GM23338 (cell line): Measurements from ENCODE around the gene TTC39A. TPM values are rescaled to one million over a fixed set of nuclear protein-coding genes. Genes with fewer than 3 reads are reported as not detected.
A peak's percentile ranks its signal among the peaks of the same experiment; 100 is the strongest.

Source experiments
- ATAC-seq: fragments of 200-7000 bp; cut with Tn5 transposase; 3 replicates; pipeline ENCODE4 v1.9.1; 2020
- DNase-seq: peaks from one replicate; pipeline ENCODE4 v3.0.0-alpha.2; 2015; ENCODE audit warnings: low spot score
- H2AFZ ChIP-seq: fragments of 200-600 bp; sonication (generic); 2 replicates; pipeline ENCODE4 v1.8.0; 2016; ENCODE audit warnings: antibody characterized with exemption, mild to moderate bottlenecking, moderate library complexity
- H3F3A ChIP-seq: fragments of 200-600 bp; sonication (generic); replicated peaks from 2 replicates; pipeline ENCODE4 v1.8.0; 2017; ENCODE audit warnings: antibody characterized with exemption, mixed run types, low read depth
- H3K27ac ChIP-seq: fragments of 200-600 bp; sonication (generic); 2 replicates; pipeline ENCODE4 v1.6.1; 2016; ENCODE audit warnings: low read depth
- H3K27me3 ChIP-seq: fragments of 200-600 bp; sonication (generic); 2 replicates; pipeline ENCODE4 v1.8.0; 2016; ENCODE audit warnings: mild to moderate bottlenecking, mixed run types, moderate library complexity; ENCODE audit not compliant: insufficient read depth
- H3K36me3 ChIP-seq: fragments of 200-600 bp; sonication (generic); 2 replicates; pipeline ENCODE4 v1.8.0; 2016; ENCODE audit warnings: mild to moderate bottlenecking; ENCODE audit not compliant: insufficient read depth
- H3K4me1 ChIP-seq: fragments of 200-600 bp; sonication (generic); 2 replicates; pipeline ENCODE4 v1.8.0; 2016; ENCODE audit warnings: mild to moderate bottlenecking, moderate library complexity; ENCODE audit not compliant: insufficient read depth
- H3K4me2 ChIP-seq: fragments of 200-600 bp; sonication (generic); 2 replicates; pipeline ENCODE4 v1.7.1; 2017; ENCODE audit warnings: mixed run types
- H3K4me3 ChIP-seq: fragments of 200-600 bp; sonication (generic); 2 replicates; pipeline ENCODE4 v1.6.1; 2016; ENCODE audit warnings: mixed run types
- H3K79me2 ChIP-seq: fragments of 200-600 bp; sonication (generic); replicated peaks from 2 replicates; pipeline ENCODE4 v1.8.0; 2017; ENCODE audit warnings: mild to moderate bottlenecking; ENCODE audit not compliant: insufficient read depth
- H3K9me2 ChIP-seq: fragments of 200-600 bp; sonication (generic); 2 replicates; pipeline ENCODE4 v1.8.0; 2017; ENCODE audit not compliant: insufficient read depth
- H4K20me1 ChIP-seq: fragments of 200-600 bp; sonication (generic); replicated peaks from 2 replicates; pipeline ENCODE4 v1.8.0; 2017; ENCODE audit warnings: mild to moderate bottlenecking; ENCODE audit not compliant: insufficient read depth
- H3K27ac Mint-ChIP-seq: 2 replicates; pipeline ENCODE4 v1.8.0; 2020; ENCODE audit warnings: inconsistent platforms, mild to moderate bottlenecking, moderate library complexity, mixed read lengths
- H3K27me3 Mint-ChIP-seq: 3 replicates; pipeline ENCODE4 v1.8.0; 2022; ENCODE audit warnings: low read depth, mild to moderate bottlenecking, moderate library complexity, mixed read lengths, inconsistent platforms; ENCODE audit not compliant: insufficient read depth, poor library complexity
- H3K36me3 Mint-ChIP-seq: 3 replicates; pipeline ENCODE4 v1.8.0; 2021; ENCODE audit warnings: low read depth, mild to moderate bottlenecking, inconsistent platforms, moderate library complexity, mixed read lengths
- H3K4me1 Mint-ChIP-seq: 3 replicates; pipeline ENCODE4 v1.8.0; 2020; ENCODE audit warnings: mild to moderate bottlenecking, inconsistent platforms, mixed read lengths
- H3K4me3 Mint-ChIP-seq: 3 replicates; pipeline ENCODE4 v1.8.0; 2021; ENCODE audit warnings: moderate library complexity, mild to moderate bottlenecking, inconsistent platforms, mixed read lengths
- H3K9me3 Mint-ChIP-seq: 3 replicates; pipeline ENCODE4 v1.8.0; 2020; ENCODE audit warnings: moderate library complexity, mild to moderate bottlenecking, inconsistent platforms, mixed read lengths
- CREB1 ChIP-seq: fragments of 250-450 bp; sonication (Bioruptor Pico); IDR thresholded peaks from 2 replicates; pipeline ENCODE4 v1.5.0; 2020; ENCODE audit warnings: low read depth, mild to moderate bottlenecking, moderate library complexity
- EZH2 ChIP-seq: fragments of 200-600 bp; sonication (generic); IDR thresholded peaks from one replicate; pipeline ENCODE4 v1.8.0; 2017; ENCODE audit warnings: antibody characterized with exemption, mild to moderate bottlenecking, low read depth; ENCODE audit not compliant: unreplicated experiment
- EZH2phosphoT487 ChIP-seq: fragments of 200-600 bp; sonication (generic); IDR thresholded peaks from one replicate; pipeline ENCODE4 v1.8.1; 2018; ENCODE audit warnings: antibody characterized with exemption; ENCODE audit not compliant: unreplicated experiment
- JUNB ChIP-seq: IDR thresholded peaks from one replicate; pipeline ENCODE4 v1.6.1; 2016; ENCODE audit warnings: antibody characterized with exemption; ENCODE audit not compliant: unreplicated experiment
- NANOG ChIP-seq: IDR thresholded peaks from 2 replicates; pipeline ENCODE4 v1.6.1; 2016; ENCODE audit warnings: antibody characterized with exemption, borderline replicate concordance
- POLR2AphosphoS5 ChIP-seq: IDR thresholded peaks from 2 replicates; pipeline ENCODE4 v1.6.1; 2016; ENCODE audit warnings: antibody characterized with exemption, low read depth
- STAT1 ChIP-seq: IDR thresholded peaks from one replicate; pipeline ENCODE4 v1.6.1; 2016; ENCODE audit warnings: antibody characterized with exemption; ENCODE audit not compliant: unreplicated experiment
- ZNF114 ChIP-seq: fragments of 250-450 bp; sonication (Bioruptor Pico); IDR thresholded peaks from 2 replicates; pipeline ENCODE4 v1.5.0; 2020; ENCODE audit warnings: mild to moderate bottlenecking, moderate library complexity
- ZNF331 ChIP-seq: fragments of 250-450 bp; sonication (Bioruptor Pico); IDR thresholded peaks from 2 replicates; pipeline ENCODE4 v1.5.0; 2020; ENCODE audit warnings: low read depth, mild to moderate bottlenecking, moderate library complexity
- polyA plus RNA-seq: library from polyadenylated mRNA; unstranded; fragments of >200 nt; fragmentation: Nextera tagmentation; extraction: Ambion mirVana; gene quantifications from 2 replicates; pipeline ENCODE4 v1.2.1, GENCODE V29; 2016
- total RNA-seq: library from RNA; depleted of rRNA; stranded (reverse); fragments of >200 nt; shearing (Covaris generic); gene quantifications from 2 replicates; pipeline ENCODE4 v1.2.3, GENCODE V29; 2014
- TF ChIP-seq, protein P1 (sequence below), 2 experiments: fragments of 200-600 bp in 1 of 2; sonication (generic) in 1 of 2; conservative IDR thresholded peaks; 2 replicates each; pipeline versions ENCODE4 v1.5.1 to v1.6.1; 2016 to 2017; ENCODE audit warnings: antibody characterized with exemption in 2 of 2, low read depth in 2 of 2, mild to moderate bottlenecking in 2 of 2, moderate library complexity in 1 of 2
- TF ChIP-seq, protein P2 (sequence below): IDR thresholded peaks from 2 replicates; pipeline ENCODE4 v1.6.1; 2016; ENCODE audit warnings: antibody characterized with exemption
- TF ChIP-seq, protein P3 (sequence below): IDR thresholded peaks from one replicate; pipeline ENCODE4 v1.6.1; 2018; ENCODE audit warnings: antibody characterized with exemption; ENCODE audit not compliant: unreplicated experiment
- TF ChIP-seq, protein P4 (sequence below): fragments of 250-450 bp; sonication (Bioruptor Pico); IDR thresholded peaks from 2 replicates; pipeline ENCODE4 v1.5.0; 2020; ENCODE audit warnings: mild to moderate bottlenecking, moderate library complexity

TTC39A gene
- total and polyA plus RNA-seq, 2 experiments from 2014 or later, result 2.3 to 7.1 TPM

DNA sequence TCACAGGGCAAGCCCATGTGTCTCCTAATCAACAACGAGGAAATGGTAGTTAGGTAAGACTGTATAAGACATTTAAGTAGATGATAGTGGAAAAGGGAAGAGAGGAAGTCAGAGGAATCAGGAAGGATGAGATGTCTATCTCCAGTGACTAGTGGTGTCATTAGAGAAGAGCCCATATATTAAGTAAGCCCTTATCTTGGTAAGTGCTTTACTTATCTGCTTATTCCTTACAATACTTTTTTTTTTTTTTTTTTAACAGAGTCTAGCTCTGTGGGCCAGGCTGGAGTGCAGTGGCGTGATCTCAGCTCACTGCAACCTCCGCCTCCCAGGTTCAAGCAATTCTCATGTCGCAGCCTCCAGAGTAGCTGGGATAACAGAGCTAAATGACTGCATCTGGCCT is 64.7 kb downstream of the TTC39A start:
- Histone ChIP-seq H3K27ac (no peak overlapping the region), H3K4me2 (peak overlapping the region; percentile 52), H3K79me2 (peaks cover 67% of the 10 kb centered on the region), H2AFZ (no peak overlapping the region), H3K36me3 (no peaks in the 10 kb centered on the region), H3K4me1 (peaks cover 14% of the 10 kb centered on the region), H3K27me3 (no peaks in the 10 kb centered on the region), H3K4me3 (no peak overlapping the region), H3K9me2 (no peaks in the 10 kb centered on the region), H3F3A (no peaks in the 10 kb centered on the region), H4K20me1 (peaks cover 20% of the 10 kb centered on the region)
- DNase-seq (no peak), ATAC-seq (no peak)
- Mint-ChIP-seq H3K27me3 (peaks cover 5% of the 10 kb centered on the region), H3K27ac (no peak overlapping the region), H3K4me3 (no peak overlapping the region), H3K9me3 (no peaks in the 10 kb centered on the region), H3K36me3 (peaks cover 1% of the 10 kb centered on the region; the same call in 2 of the 3 replicates), H3K4me1 (peaks cover 25% of the 10 kb centered on the region)
- no peak for TF ChIP-seq ZNF114 (CRISPR knock-in tag)
- no peak for TF ChIP-seq STAT1
- TF ChIP-seq, protein P1, sequence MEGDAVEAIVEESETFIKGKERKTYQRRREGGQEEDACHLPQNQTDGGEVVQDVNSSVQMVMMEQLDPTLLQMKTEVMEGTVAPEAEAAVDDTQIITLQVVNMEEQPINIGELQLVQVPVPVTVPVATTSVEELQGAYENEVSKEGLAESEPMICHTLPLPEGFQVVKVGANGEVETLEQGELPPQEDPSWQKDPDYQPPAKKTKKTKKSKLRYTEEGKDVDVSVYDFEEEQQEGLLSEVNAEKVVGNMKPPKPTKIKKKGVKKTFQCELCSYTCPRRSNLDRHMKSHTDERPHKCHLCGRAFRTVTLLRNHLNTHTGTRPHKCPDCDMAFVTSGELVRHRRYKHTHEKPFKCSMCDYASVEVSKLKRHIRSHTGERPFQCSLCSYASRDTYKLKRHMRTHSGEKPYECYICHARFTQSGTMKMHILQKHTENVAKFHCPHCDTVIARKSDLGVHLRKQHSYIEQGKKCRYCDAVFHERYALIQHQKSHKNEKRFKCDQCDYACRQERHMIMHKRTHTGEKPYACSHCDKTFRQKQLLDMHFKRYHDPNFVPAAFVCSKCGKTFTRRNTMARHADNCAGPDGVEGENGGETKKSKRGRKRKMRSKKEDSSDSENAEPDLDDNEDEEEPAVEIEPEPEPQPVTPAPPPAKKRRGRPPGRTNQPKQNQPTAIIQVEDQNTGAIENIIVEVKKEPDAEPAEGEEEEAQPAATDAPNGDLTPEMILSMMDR (conservative IDR thresholded peaks at IDR 0.05; ENCODE audit: low read depth in 2 of 2), result no peak
- TF ChIP-seq ZNF331 (CRISPR knock-in tag), result no peak
- no peak for TF ChIP-seq CREB1 (CRISPR knock-in tag)
- TF ChIP-seq, protein P2, sequence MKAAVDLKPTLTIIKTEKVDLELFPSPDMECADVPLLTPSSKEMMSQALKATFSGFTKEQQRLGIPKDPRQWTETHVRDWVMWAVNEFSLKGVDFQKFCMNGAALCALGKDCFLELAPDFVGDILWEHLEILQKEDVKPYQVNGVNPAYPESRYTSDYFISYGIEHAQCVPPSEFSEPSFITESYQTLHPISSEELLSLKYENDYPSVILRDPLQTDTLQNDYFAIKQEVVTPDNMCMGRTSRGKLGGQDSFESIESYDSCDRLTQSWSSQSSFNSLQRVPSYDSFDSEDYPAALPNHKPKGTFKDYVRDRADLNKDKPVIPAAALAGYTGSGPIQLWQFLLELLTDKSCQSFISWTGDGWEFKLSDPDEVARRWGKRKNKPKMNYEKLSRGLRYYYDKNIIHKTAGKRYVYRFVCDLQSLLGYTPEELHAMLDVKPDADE, result no peak
- no peak for TF ChIP-seq JUNB
- TF ChIP-seq, protein P3, sequence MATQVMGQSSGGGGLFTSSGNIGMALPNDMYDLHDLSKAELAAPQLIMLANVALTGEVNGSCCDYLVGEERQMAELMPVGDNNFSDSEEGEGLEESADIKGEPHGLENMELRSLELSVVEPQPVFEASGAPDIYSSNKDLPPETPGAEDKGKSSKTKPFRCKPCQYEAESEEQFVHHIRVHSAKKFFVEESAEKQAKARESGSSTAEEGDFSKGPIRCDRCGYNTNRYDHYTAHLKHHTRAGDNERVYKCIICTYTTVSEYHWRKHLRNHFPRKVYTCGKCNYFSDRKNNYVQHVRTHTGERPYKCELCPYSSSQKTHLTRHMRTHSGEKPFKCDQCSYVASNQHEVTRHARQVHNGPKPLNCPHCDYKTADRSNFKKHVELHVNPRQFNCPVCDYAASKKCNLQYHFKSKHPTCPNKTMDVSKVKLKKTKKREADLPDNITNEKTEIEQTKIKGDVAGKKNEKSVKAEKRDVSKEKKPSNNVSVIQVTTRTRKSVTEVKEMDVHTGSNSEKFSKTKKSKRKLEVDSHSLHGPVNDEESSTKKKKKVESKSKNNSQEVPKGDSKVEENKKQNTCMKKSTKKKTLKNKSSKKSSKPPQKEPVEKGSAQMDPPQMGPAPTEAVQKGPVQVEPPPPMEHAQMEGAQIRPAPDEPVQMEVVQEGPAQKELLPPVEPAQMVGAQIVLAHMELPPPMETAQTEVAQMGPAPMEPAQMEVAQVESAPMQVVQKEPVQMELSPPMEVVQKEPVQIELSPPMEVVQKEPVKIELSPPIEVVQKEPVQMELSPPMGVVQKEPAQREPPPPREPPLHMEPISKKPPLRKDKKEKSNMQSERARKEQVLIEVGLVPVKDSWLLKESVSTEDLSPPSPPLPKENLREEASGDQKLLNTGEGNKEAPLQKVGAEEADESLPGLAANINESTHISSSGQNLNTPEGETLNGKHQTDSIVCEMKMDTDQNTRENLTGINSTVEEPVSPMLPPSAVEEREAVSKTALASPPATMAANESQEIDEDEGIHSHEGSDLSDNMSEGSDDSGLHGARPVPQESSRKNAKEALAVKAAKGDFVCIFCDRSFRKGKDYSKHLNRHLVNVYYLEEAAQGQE, result no peak
- TF ChIP-seq POLR2AphosphoS5, result no peak
- TF ChIP-seq NANOG, result no peak
- no peak for TF ChIP-seq EZH2phosphoT487
- TF ChIP-seq, protein P4, sequence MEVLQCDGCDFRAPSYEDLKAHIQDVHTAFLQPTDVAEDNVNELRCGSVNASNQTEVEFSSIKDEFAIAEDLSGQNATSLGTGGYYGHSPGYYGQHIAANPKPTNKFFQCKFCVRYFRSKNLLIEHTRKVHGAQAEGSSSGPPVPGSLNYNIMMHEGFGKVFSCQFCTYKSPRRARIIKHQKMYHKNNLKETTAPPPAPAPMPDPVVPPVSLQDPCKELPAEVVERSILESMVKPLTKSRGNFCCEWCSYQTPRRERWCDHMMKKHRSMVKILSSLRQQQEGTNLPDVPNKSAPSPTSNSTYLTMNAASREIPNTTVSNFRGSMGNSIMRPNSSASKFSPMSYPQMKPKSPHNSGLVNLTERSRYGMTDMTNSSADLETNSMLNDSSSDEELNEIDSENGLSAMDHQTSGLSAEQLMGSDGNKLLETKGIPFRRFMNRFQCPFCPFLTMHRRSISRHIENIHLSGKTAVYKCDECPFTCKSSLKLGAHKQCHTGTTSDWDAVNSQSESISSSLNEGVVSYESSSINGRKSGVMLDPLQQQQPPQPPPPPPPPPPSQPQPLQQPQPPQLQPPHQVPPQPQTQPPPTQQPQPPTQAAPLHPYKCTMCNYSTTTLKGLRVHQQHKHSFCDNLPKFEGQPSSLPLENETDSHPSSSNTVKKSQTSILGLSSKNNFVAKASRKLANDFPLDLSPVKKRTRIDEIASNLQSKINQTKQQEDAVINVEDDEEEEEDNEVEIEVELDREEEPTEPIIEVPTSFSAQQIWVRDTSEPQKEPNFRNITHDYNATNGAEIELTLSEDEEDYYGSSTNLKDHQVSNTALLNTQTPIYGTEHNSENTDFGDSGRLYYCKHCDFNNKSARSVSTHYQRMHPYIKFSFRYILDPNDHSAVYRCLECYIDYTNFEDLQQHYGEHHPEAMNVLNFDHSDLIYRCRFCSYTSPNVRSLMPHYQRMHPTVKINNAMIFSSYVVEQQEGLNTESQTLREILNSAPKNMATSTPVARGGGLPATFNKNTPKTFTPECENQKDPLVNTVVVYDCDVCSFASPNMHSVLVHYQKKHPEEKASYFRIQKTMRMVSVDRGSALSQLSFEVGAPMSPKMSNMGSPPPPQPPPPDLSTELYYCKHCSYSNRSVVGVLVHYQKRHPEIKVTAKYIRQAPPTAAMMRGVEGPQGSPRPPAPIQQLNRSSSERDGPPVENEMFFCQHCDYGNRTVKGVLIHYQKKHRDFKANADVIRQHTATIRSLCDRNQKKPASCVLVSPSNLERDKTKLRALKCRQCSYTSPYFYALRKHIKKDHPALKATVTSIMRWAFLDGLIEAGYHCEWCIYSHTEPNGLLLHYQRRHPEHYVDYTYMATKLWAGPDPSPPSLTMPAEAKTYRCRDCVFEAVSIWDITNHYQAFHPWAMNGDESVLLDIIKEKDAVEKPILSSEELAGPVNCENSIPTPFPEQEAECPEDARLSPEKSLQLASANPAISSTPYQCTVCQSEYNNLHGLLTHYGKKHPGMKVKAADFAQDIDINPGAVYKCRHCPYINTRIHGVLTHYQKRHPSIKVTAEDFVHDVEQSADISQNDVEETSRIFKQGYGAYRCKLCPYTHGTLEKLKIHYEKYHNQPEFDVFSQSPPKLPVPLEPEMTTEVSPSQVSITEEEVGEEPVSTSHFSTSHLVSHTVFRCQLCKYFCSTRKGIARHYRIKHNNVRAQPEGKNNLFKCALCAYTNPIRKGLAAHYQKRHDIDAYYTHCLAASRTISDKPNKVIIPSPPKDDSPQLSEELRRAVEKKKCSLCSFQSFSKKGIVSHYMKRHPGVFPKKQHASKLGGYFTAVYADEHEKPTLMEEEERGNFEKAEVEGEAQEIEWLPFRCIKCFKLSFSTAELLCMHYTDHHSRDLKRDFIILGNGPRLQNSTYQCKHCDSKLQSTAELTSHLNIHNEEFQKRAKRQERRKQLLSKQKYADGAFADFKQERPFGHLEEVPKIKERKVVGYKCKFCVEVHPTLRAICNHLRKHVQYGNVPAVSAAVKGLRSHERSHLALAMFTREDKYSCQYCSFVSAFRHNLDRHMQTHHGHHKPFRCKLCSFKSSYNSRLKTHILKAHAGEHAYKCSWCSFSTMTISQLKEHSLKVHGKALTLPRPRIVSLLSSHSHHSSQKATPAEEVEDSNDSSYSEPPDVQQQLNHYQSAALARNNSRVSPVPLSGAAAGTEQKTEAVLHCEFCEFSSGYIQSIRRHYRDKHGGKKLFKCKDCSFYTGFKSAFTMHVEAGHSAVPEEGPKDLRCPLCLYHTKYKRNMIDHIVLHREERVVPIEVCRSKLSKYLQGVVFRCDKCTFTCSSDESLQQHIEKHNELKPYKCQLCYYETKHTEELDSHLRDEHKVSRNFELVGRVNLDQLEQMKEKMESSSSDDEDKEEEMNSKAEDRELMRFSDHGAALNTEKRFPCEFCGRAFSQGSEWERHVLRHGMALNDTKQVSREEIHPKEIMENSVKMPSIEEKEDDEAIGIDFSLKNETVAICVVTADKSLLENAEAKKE, result no peak
- no peak for TF ChIP-seq EZH2
